ENCODE measurements around the gene CHP2.

- TF ChIP-seq ZNF121 (tag by site-specific recombination; IDR thresholded peaks at IDR 0.05) (no peak), REST (tag by site-specific recombination; IDR thresholded peaks at IDR 0.05) (no peak), ZNF561 (tag by site-specific recombination; IDR thresholded peaks at IDR 0.05; ENCODE audit: borderline replicate concordance) (no peak), CTCF (tag by site-specific recombination; IDR thresholded peaks at IDR 0.05) (no peak), ZNF23 (tag by site-specific recombination; IDR thresholded peaks at IDR 0.05; ENCODE audit: borderline replicate concordance) (no peak), OVOL3 (tag by site-specific recombination; IDR thresholded peaks at IDR 0.05) (no peak)
- TF ChIP-seq, protein P1, sequence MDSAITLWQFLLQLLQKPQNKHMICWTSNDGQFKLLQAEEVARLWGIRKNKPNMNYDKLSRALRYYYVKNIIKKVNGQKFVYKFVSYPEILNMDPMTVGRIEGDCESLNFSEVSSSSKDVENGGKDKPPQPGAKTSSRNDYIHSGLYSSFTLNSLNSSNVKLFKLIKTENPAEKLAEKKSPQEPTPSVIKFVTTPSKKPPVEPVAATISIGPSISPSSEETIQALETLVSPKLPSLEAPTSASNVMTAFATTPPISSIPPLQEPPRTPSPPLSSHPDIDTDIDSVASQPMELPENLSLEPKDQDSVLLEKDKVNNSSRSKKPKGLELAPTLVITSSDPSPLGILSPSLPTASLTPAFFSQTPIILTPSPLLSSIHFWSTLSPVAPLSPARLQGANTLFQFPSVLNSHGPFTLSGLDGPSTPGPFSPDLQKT (IDR thresholded peaks at IDR 0.05; ENCODE audit: borderline replicate concordance, low read depth, low read length), result no peak
These were observed 28.1 kb upstream of the CHP2 start for GRCh38 chr16:23726710-23727109.

Measured in HEK293 (cell line).